ENCODE data around the gene GDF2. TPM values are rescaled to one million over a fixed set of nuclear protein-coding genes. Genes with fewer than 3 reads are reported as not detected.

The GDF2 gene
- total RNA-seq, 4 donors from 2014 or later = not detected

DNA sequence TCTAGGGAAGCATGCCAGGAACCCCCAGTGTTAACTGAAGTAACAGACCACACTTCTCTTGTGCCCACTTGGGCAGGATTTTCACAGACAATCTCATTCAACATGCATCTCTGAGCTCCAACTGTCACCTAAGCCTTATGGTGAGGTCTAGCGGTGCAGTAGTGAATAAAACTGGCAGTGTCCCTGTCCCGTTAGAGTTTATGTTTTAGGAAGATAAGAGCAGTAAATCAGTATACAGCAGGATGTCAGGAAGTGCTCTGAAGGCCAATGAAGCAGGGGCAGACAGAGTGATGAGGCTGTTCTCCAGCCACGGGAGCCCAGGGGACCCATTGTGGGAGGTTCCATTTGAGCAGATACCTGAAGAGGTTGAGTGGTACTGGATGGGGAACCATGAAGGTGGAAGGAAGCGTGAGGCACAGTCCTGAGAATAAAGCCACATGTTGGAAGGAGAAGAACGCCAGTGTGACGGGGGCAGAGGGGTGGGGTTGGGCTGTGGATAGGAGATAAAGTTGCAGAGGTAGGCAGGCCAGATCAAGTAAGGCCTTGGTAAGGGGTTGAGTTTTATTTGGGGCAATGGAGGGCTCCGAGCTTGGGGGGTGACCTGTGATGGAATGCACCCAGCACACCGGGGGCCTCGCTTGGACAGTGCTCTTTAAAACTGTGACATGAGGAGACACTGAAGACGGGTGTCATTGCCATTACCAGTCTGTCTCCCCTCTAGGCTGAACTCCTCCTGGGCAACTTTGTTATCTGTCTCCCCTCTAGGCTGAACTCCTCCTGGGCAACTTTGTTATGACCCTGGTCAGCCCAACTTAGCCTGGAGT, 15.7 kb upstream of the GDF2 start:
- TF ChIP-seq POLR2A (IDR thresholded peaks at IDR 0.05) (no peak), CTCF (IDR thresholded peaks at IDR 0.05) (no peak)
- intact Hi-C loops (cut with DNase I; ENCODE audit: low total_unique reads) = no loop called here
- no peaks in the 10 kb centered on the region for H3K9me3 ChIP-seq
- no peaks in the 10 kb centered on the region for H3K27me3 ChIP-seq
- H3K36me3 ChIP-seq = no peaks in the 10 kb centered on the region
- no peaks in the 10 kb centered on the region for H3K4me1 ChIP-seq
- no peak for DNase-seq
- H3K4me3 ChIP-seq = no peak overlapping the region
- no peak overlapping the region for H3K27ac ChIP-seq

DNA sequence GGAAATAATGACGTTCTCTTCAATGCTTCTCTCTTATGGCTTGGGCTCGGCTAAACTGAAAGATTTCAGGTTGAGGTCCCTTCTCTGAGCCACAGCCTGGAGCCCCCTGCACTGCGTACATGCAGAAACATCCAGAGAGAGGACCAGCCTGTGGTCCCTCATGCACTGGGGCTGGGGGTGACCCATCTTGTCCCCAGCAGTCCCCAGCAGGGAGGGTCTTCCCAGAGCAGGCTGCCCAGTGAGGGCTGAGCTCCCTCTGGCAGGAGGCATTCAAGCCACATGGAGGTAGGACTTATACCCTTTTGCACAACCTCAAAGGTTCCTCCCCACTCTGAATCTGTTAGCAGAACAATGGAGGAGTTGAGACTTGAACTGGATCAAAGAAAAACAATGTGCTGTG, 14.9 kb upstream of the GDF2 start:
- Histone ChIP-seq H3K27ac (no peak overlapping the region), H3K36me3 (no peaks in the 10 kb centered on the region), H3K27me3 (no peaks in the 10 kb centered on the region), H3K4me1 (no peaks in the 10 kb centered on the region), H3K9me3 (no peaks in the 10 kb centered on the region), H3K4me3 (no peak overlapping the region)
- TF ChIP-seq CTCF (IDR thresholded peaks at IDR 0.05) (no peak), POLR2A (IDR thresholded peaks at IDR 0.05) (no peak)
- intact Hi-C loops (cut with DNase I; ENCODE audit: low total_unique reads) = no loop called here
- DNase-seq = no peak

DNA sequence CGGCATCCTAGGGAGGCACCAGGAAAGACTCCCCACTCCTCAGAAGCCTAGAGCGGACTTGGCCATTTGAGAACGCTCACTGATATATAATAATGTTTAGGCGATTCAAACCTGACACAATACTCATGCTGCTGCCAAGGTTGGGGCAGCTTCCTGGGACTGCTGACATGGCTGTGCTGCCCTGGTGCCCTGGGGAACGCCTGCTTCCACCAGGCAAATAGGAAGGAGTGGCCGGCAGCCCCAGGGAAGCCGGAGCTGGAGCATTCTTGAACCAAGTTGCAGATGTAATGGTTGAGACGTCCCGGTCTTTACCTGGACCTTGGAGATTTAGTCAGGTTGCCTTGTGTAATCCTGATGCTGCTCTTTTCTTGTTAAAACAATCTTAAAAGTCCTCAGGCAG, 13.5 kb upstream of the GDF2 start:
- intact Hi-C loops (cut with DNase I; ENCODE audit: low total_unique reads) = no loop called here
- Histone ChIP-seq H3K9me3 (no peaks in the 10 kb centered on the region), H3K27ac (no peak overlapping the region), H3K36me3 (no peaks in the 10 kb centered on the region), H3K27me3 (no peaks in the 10 kb centered on the region), H3K4me1 (no peaks in the 10 kb centered on the region), H3K4me3 (no peak overlapping the region)
- DNase-seq = no peak
- TF ChIP-seq CTCF (IDR thresholded peaks at IDR 0.05) (no peak), POLR2A (IDR thresholded peaks at IDR 0.05) (no peak)

DNA sequence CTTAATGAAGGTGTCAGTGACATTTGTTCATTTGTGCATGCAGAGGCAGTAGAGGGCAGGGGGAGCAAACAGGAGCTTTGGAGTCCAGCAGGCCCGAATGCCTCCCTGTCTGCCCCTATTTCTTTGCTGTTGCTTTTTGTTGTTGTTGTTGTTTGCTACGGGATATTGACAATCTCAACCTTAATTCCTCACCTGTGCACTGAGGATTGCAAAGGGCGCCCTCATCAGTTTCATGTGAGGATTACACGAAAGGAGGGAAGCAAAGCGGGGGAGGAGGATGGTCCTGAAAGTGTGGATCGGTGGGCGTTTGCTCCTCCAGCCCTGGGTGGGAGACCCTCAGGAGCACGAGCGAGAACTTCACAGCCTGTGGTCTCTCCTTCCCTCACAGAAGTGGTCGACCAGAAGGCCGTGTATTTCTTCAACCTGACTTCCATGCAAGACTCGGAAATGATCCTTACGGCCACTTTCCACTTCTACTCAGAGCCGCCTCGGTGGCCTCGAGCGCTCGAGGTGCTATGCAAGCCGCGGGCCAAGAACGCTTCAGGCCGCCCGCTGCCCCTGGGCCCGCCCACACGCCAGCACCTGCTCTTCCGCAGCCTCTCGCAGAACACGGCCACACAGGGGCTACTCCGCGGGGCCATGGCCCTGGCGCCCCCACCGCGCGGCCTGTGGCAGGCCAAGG, 12.7 kb upstream of the GDF2 start:
- TF ChIP-seq POLR2A (IDR thresholded peaks at IDR 0.05) = no peak
- TF ChIP-seq CTCF (IDR thresholded peaks at IDR 0.05) = no peak
- no peak overlapping the region for H3K27ac ChIP-seq
- H3K27me3 ChIP-seq = no peaks in the 10 kb centered on the region
- H3K4me1 ChIP-seq = no peaks in the 10 kb centered on the region
- intact Hi-C loops (cut with DNase I; ENCODE audit: low total_unique reads) = no loop called here
- no peaks in the 10 kb centered on the region for H3K9me3 ChIP-seq
- H3K4me3 ChIP-seq = no peak overlapping the region
- no peaks in the 10 kb centered on the region for H3K36me3 ChIP-seq
- no peak for DNase-seq

- Histone ChIP-seq H3K9me3 (no peaks in the 10 kb centered on the region), H3K4me1 (no peaks in the 10 kb centered on the region), H3K36me3 (no peaks in the 10 kb centered on the region), H3K4me3 (no peak overlapping the region), H3K27me3 (no peaks in the 10 kb centered on the region), H3K27ac (no peak overlapping the region)
- TF ChIP-seq POLR2A (IDR thresholded peaks at IDR 0.05) (no peak), CTCF (IDR thresholded peaks at IDR 0.05) (no peak)
- DNase-seq = no peak
- intact Hi-C loops (cut with DNase I; ENCODE audit: low total_unique reads) = no loop called here
These were observed 12.2 kb upstream of the GDF2 start for GRCh38 chr10:47310090-47310505.

Measured in uterus (tissue), 4 donors.